Peyer's patch (tissue), 4 donors: ENCODE data around the gene PPFIBP1. TPM values are rescaled to one million over a fixed set of nuclear protein-coding genes. Genes with fewer than 3 reads are reported as not detected.

ENCODE experiments used
- DNase-seq, 3 donors: peaks; one replicate each; pipeline ENCODE4 v3.0.0-alpha.2; 2017 to 2019
- H3K27ac ChIP-seq, 4 donors: fragments of 200-600 bp; sonication (generic); one replicate each; pipeline ENCODE4 v1.5.1; 2016 to 2019
- H3K27me3 ChIP-seq, 2 donors: fragments of 200-600 bp; sonication (generic); one replicate each; pipeline ENCODE4 v1.5.1; 2019
- H3K36me3 ChIP-seq, 3 donors: fragments of 200-600 bp; sonication (generic); one replicate each; pipeline ENCODE4 v1.5.1; 2016 to 2019
- H3K4me1 ChIP-seq, 4 donors: fragments of 200-600 bp; sonication (generic); one replicate each; pipeline ENCODE4 v1.5.1; 2016 to 2019
- H3K4me3 ChIP-seq, 4 donors: fragments of 200-600 bp; sonication (generic); 1 replicate in 3 of 4; 2 replicates in 1 of 4; pipeline ENCODE4 v1.5.1; 2016 to 2019; ENCODE audit warnings: mild to moderate bottlenecking in 1 of 4
- H3K9me3 ChIP-seq, 4 donors: fragments of 200-600 bp; sonication (generic); one replicate each; pipeline ENCODE4 v1.5.1; 2016 to 2019; ENCODE audit warnings: mild to moderate bottlenecking in 1 of 4
- POLR2A ChIP-seq, 2 donors: fragments of 450-650 bp; IDR thresholded peaks; one replicate each; pipeline ENCODE4 v1.5.1; 2017; ENCODE audit warnings: antibody characterized with exemption in 2 of 2, mild to moderate bottlenecking in 2 of 2, moderate library complexity in 2 of 2
- total RNA-seq, 4 donors: library from RNA; depleted of rRNA; stranded (reverse); fragments of >200 nt; gene quantifications; one replicate each; pipeline ENCODE4 v1.1.0, GENCODE V29; 2016
- TF ChIP-seq, protein P1 (sequence below), 6 experiments: fragments of 450-650 bp in 4 of 6; fragments of 200-600 bp in 2 of 6; sonication (generic) in 1 of 6; IDR thresholded peaks; one replicate each; pipeline ENCODE4 v1.5.1; 2017 to 2019; ENCODE audit warnings: antibody characterized with exemption in 6 of 6, mild to moderate bottlenecking in 3 of 6, moderate library complexity in 1 of 6

PPFIBP1 gene
- total RNA-seq, 4 donors from 2014 or later: 37.5 to 171 (median 48.1) TPM

DNA sequence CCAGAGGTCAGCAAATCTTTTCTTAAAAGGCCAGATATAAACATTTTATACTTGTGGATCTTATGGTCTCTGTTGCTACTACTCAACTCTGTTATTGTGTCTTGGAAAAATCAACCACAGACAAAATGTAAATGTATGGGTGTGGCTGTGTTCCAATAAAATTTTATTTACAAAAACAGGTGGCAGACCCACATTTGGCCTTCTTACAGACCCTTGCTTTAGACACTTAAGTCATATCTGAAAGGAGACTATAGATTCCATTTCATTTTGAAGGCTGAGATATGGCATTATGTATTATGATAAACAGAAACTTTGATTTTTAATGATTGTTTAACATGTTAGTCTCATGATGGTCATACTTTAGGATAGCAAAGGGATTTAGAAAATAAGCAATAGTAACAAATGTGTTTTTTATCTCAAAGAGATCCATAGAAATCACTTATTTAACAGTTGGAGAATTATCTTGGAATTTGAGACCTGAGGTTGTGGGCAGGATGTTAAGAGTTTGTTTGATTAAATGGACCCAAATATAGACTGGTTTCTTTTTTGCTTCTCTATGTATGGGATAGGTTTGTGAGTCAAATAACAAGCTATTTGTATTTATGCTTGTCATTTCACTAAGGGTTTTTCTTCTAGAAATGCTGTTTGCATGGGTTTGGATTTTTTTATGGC, 51.2 kb downstream of the PPFIBP1 start:
- TF ChIP-seq POLR2A (IDR thresholded peaks at IDR 0.05): no peak
- TF ChIP-seq, protein P1, sequence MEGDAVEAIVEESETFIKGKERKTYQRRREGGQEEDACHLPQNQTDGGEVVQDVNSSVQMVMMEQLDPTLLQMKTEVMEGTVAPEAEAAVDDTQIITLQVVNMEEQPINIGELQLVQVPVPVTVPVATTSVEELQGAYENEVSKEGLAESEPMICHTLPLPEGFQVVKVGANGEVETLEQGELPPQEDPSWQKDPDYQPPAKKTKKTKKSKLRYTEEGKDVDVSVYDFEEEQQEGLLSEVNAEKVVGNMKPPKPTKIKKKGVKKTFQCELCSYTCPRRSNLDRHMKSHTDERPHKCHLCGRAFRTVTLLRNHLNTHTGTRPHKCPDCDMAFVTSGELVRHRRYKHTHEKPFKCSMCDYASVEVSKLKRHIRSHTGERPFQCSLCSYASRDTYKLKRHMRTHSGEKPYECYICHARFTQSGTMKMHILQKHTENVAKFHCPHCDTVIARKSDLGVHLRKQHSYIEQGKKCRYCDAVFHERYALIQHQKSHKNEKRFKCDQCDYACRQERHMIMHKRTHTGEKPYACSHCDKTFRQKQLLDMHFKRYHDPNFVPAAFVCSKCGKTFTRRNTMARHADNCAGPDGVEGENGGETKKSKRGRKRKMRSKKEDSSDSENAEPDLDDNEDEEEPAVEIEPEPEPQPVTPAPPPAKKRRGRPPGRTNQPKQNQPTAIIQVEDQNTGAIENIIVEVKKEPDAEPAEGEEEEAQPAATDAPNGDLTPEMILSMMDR (IDR thresholded peaks at IDR 0.05): no peak
- H3K4me3 ChIP-seq: no peak overlapping the region
- DNase-seq: no peak
- H3K4me1 ChIP-seq: no peaks in the 10 kb centered on the region
- H3K27ac ChIP-seq: no peak overlapping the region
- no peaks in the 10 kb centered on the region for H3K9me3 ChIP-seq
- H3K36me3 ChIP-seq: no peaks in the 10 kb centered on the region
- no peaks in the 10 kb centered on the region for H3K27me3 ChIP-seq

DNA sequence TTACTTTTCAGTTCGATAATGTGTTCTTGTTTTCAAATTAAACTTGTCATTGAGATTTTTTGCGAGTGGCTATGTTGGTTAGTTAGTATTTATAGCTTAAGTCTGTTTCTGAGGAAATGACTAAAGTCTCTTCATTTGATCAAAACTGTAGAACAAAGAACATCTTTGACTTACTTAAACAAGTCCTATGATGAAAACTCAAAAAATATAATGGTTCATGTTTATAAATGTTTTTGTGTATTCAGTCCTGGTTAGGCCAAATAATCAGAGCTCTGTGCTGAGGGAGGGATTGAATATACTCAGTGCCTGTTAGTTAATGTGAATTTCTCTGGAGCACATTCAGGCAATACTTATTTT, 51.7 kb downstream of the PPFIBP1 start:
- TF ChIP-seq POLR2A (IDR thresholded peaks at IDR 0.05): no peak
- TF ChIP-seq, protein P1 (IDR thresholded peaks at IDR 0.05): no peak
- Histone ChIP-seq H3K36me3 (no peaks in the 10 kb centered on the region), H3K27ac (no peak overlapping the region), H3K27me3 (no peaks in the 10 kb centered on the region), H3K4me1 (no peaks in the 10 kb centered on the region), H3K4me3 (no peak overlapping the region), H3K9me3 (no peaks in the 10 kb centered on the region)
- no peak for DNase-seq

DNA sequence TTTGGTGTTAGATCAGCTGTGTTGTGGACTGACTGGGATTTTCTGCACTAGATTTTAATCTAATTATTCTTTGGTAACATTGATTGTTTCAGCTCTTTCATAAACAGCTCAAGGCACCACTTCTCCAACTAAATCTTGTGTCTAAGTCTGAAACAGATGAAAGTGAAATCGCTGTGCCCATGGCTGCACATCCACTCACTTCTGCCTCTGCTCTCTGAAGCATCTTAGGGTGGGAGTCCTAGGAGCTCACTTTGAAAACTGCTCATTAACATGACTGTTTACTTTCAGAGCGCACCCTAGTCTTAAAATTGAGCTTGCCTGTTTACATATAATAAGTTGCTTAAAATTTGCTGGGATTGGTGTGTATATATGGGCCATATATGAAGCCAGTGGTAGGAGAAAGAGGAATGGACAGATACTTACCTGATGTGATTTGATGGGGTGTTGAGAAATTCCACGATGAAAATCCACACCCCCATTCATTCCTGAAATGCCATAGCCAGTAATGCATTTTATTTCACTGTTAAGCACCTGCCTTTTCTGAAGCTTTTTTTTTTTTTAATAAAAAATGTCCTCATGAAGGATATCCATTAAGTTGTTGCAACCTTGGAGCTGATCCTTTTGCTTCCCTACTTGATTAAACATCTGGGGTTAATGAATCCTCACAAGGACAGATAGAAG, 52.8 kb downstream of the PPFIBP1 start:
- Histone ChIP-seq H3K27ac (no peak overlapping the region), H3K9me3 (no peaks in the 10 kb centered on the region), H3K36me3 (no peaks in the 10 kb centered on the region), H3K4me1 (no peaks in the 10 kb centered on the region), H3K4me3 (no peak overlapping the region), H3K27me3 (no peaks in the 10 kb centered on the region)
- no peak for TF ChIP-seq POLR2A (IDR thresholded peaks at IDR 0.05)
- TF ChIP-seq, protein P1 (IDR thresholded peaks at IDR 0.05): no peak
- DNase-seq: no peak

DNA sequence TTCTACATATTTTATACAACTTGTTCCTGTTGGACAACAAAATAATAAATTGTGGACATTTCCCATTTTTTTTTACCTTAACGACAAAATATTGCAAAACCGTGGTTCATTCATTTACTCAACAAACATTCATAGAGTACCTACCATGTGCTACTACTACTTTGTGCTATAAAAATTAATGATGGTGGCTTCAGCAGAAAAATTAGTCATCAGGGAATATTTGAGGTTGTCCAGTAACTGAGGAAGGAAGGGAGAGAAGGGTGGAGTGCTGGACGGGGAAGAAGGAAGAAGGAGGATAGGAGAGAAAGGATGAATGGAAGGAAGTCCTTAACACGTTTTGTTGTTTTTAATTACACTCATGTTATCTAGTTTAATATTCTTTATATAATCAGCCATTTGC, 53.7 kb downstream of the PPFIBP1 start:
- no peaks in the 10 kb centered on the region for H3K27me3 ChIP-seq
- H3K27ac ChIP-seq: no peak overlapping the region
- H3K4me3 ChIP-seq: no peak overlapping the region
- H3K9me3 ChIP-seq: no peaks in the 10 kb centered on the region
- no peaks in the 10 kb centered on the region for H3K4me1 ChIP-seq
- DNase-seq: no peak
- no peaks in the 10 kb centered on the region for H3K36me3 ChIP-seq
- TF ChIP-seq POLR2A (IDR thresholded peaks at IDR 0.05): no peak
- TF ChIP-seq, protein P1 (IDR thresholded peaks at IDR 0.05): no peak

DNA sequence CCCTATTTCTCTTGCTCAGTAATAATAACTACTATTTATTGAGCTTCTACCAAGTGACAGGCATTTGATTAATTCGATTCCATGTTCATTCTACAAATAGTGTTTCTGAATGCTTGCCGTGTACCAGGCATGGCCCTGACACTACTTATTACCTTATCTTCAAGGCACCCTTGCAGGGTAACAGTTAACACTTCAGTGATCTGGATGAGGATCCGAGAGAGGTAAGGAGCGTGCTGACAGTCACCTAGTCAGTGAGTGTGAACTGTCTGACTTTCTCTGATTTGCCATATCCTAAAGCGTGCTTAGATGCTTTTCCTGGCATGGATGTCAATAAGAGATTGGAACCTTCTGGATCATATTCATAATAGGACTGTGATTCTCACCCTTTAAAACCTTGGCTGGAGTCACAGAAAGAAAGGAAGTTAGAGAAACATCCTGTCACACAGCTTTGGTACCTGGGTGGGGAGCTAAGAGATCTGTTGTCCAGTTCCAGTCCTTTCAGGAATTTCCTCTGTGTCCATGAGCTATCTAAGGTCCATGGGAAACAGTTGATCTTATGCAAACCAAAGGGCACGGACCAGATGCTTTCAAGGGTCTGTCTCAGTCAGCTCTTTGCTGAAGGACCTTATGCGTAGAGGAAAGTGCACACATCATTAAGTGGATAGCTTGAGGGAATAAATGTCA, 54.8 kb downstream of the PPFIBP1 start:
- H3K4me1 ChIP-seq: no peaks in the 10 kb centered on the region
- DNase-seq: no peak
- no peak overlapping the region for H3K27ac ChIP-seq
- TF ChIP-seq POLR2A (IDR thresholded peaks at IDR 0.05): no peak
- TF ChIP-seq, protein P1 (IDR thresholded peaks at IDR 0.05): no peak
- no peaks in the 10 kb centered on the region for H3K36me3 ChIP-seq
- no peak overlapping the region for H3K4me3 ChIP-seq
- no peaks in the 10 kb centered on the region for H3K27me3 ChIP-seq
- no peaks in the 10 kb centered on the region for H3K9me3 ChIP-seq
